K562 (cell line): ENCODE measurements around the gene SLC25A33. TPM values are rescaled to one million over a fixed set of nuclear protein-coding genes. Genes with fewer than 3 reads are reported as not detected.

Experiments used
- BRCA1 ChIP-seq, 2 experiments: fragments of 450-650 bp in 1 of 2; sonication (generic) in 1 of 2; formaldehyde crosslinking in 1 of 2; IDR thresholded peaks; 2 replicates each; pipeline versions ENCODE4 v1.5.0 to v1.6.1; 2017 to 2020; ENCODE audit warnings: mild to moderate bottlenecking in 1 of 2, missing genetic modification reagents in 1 of 2
- CBX1 ChIP-seq: sonication (generic); IDR thresholded peaks from 2 replicates; pipeline ENCODE4 v1.6.1; 2016; ENCODE audit warnings: antibody characterized with exemption, low read depth, mild to moderate bottlenecking
- MCM5 ChIP-seq: fragments of 450-650 bp; IDR thresholded peaks from 2 replicates; pipeline ENCODE4 v1.6.1; 2016; ENCODE audit warnings: low read depth
- MLX ChIP-seq, 2 experiments: fragments of 450-650 bp in 1 of 2; sonication (generic) in 1 of 2; formaldehyde crosslinking; conservative IDR thresholded peaks; 2 replicates each; pipeline versions ENCODE4 v1.4.0 to v1.8.1; 2020 to 2022; ENCODE audit warnings: mild to moderate bottlenecking in 1 of 2, missing genetic modification reagents in 1 of 2
- NKRF ChIP-seq: fragments of 450-650 bp; IDR thresholded peaks from 2 replicates; pipeline ENCODE4 v1.6.1; 2016; ENCODE audit warnings: borderline replicate concordance
- NR2C1 ChIP-seq, 2 experiments: fragments of 450-650 bp; IDR thresholded peaks; 2 replicates each; pipeline ENCODE4 v1.6.1; 2017; ENCODE audit warnings: mild to moderate bottlenecking in 2 of 2, antibody characterized with exemption in 1 of 2, inconsistent platforms in 1 of 2, missing compliant biosample characterization in 1 of 2, missing genetic modification characterization in 1 of 2
- PTBP1 ChIP-seq: fragments of 200-400 bp; formaldehyde crosslinking; IDR thresholded peaks from 2 replicates; pipeline ENCODE4 v1.6.1; 2017; ENCODE audit warnings: low read depth, low read length
- RAD51 ChIP-seq: fragments of 450-650 bp; IDR thresholded peaks from 2 replicates; pipeline ENCODE4 v1.7.1; 2016; ENCODE audit warnings: low read depth, mild to moderate bottlenecking, borderline replicate concordance
- RBM14 ChIP-seq: fragments of 200-400 bp; formaldehyde crosslinking; IDR thresholded peaks from 2 replicates; pipeline ENCODE4 v1.6.1; 2018; ENCODE audit warnings: low read depth, mild to moderate bottlenecking, low read length, moderate library complexity, borderline replicate concordance; ENCODE audit not compliant: insufficient read depth
- RCOR1 ChIP-seq, 2 experiments: IDR thresholded peaks; 2 replicates each; pipeline ENCODE4 v1.6.1; 2012; ENCODE audit warnings: low read depth in 2 of 2, low read length in 2 of 2, borderline replicate concordance in 1 of 2, improper control_type of control experiment in 1 of 2
- SPI1 ChIP-seq: IDR thresholded peaks from 2 replicates; pipeline ENCODE4 v1.6.1; 2011; ENCODE audit warnings: low read depth, low read length, control low read depth, borderline replicate concordance
- TAF15 ChIP-seq: fragments of 200-400 bp; formaldehyde crosslinking; IDR thresholded peaks from 2 replicates; pipeline ENCODE4 v1.6.1; 2017; ENCODE audit warnings: mild to moderate bottlenecking, low read depth, low read length, moderate library complexity
- ZNF318 ChIP-seq, 2 experiments: fragments of 450-650 bp; IDR thresholded peaks; 2 replicates each; pipeline ENCODE4 v1.6.1; 2016; ENCODE audit warnings: mild to moderate bottlenecking in 2 of 2, borderline replicate concordance in 1 of 2, low read depth in 1 of 2, moderate library complexity in 1 of 2
- ZNF445 ChIP-seq: fragments of 250-450 bp; sonication (Bioruptor Pico); IDR thresholded peaks from 2 replicates; pipeline ENCODE4 v1.4.0; 2020; ENCODE audit warnings: low read depth, mild to moderate bottlenecking, moderate library complexity
- ZNF707 ChIP-seq: fragments of 250-450 bp; sonication (Bioruptor Pico); conservative IDR thresholded peaks from 2 replicates; pipeline ENCODE4 v1.8.0; 2022; ENCODE audit warnings: inconsistent platforms, mild to moderate bottlenecking, moderate library complexity
- polyA plus RNA-seq, 8 experiments: library from polyadenylated mRNA; depleted of rRNA in 4 of 8; stranded (reverse) in 5 of 8; unstranded in 3 of 8; fragments of >200 nt; fragmentation: Nextera tagmentation in 2 of 8; fragmentation: Illumina TruSeq in 1 of 8; extraction: Ambion mirVana in 2 of 8; extraction: Trizol in 1 of 8; gene quantifications; 2 replicates each; pipeline versions ENCODE4 v1.2.1 to v1.2.3, GENCODE V29; 2011 to 2014; ENCODE audit warnings: inconsistent platforms in 1 of 8, missing spikeins in 1 of 8
- total RNA-seq, 7 experiments: library from RNA; depleted of rRNA in 6 of 7; stranded (reverse); fragments of >200 nt in 6 of 7; fragmentation: Illumina TruSeq in 2 of 7; extraction: Trizol in 2 of 7; gene quantifications; 2 replicates each; pipeline versions ENCODE4 v1.2.1 to v1.2.3, GENCODE V29; 2011 to 2021; ENCODE audit warnings: low replicate concordance in 1 of 7

SLC25A33 gene
- total and polyA plus RNA-seq, 9 of the 15 experiments (the other 6 are each of a cell fraction or from before 2014, with no cell fraction given), result 3.2 to 23.5 (median 17.5) TPM

- peak; percentile 62 to 91 for TF ChIP-seq RCOR1 (IDR thresholded peaks at IDR 0.05; ENCODE audit: borderline replicate concordance in 1 of 2, low read depth in 2 of 2, low read length in 2 of 2)
- TF ChIP-seq MLX (CRISPR knock-in tag; conservative IDR thresholded peaks at IDR 0.05), result no peak
- no peak for TF ChIP-seq ZNF318 (IDR thresholded peaks at IDR 0.05; ENCODE audit: borderline replicate concordance in 1 of 2, low read depth in 1 of 2)
- no peak for TF ChIP-seq BRCA1 (IDR thresholded peaks at IDR 0.05)
- TF ChIP-seq BRCA1 (CRISPR knock-in tag; IDR thresholded peaks at IDR 0.05), result 0 out of 2 replicates have a peak, but pooled peaks have one; percentile 22
- TF ChIP-seq NKRF, result no peak
- TF ChIP-seq NR2C1 (IDR thresholded peaks at IDR 0.05), result no peak
- 0 out of 2 replicates have a peak, but pooled peaks have one; percentile 9 for TF ChIP-seq NR2C1 (tag; IDR thresholded peaks at IDR 0.05)
- peak; percentile 93 for TF ChIP-seq PTBP1
- TF ChIP-seq SPI1, result peak; percentile 99
- TF ChIP-seq TAF15, result no peak
- TF ChIP-seq RAD51, result no peak
- TF ChIP-seq ZNF707, result no peak
- no peak for TF ChIP-seq MCM5
- no peak for TF ChIP-seq RBM14
- peak; percentile 99 for TF ChIP-seq CBX1
- TF ChIP-seq ZNF445 (CRISPR knock-in tag), result no peak
Measured at GRCh38 chr1:9629445-9630201, 90.4 kb downstream of the SLC25A33 start (continued).
